HG03039 (cell line): ENCODE results near the gene C11orf52.
A peak's percentile ranks its signal among the peaks of the same experiment; 100 is the strongest.
"Not testable (repeated sequence)": the region's sequence is repeated elsewhere in the genome, so short reads cannot be mapped to it uniquely, and the experiment has no call there.

ENCODE experiments used
- ATAC-seq: cut with Tn5 transposase; IDR thresholded peaks from one replicate; pipeline ENCODE4 v1.9.1; 2021; ENCODE audit warnings: mild to moderate bottlenecking, moderate library complexity; ENCODE audit not compliant: unreplicated experiment

C11orf52 gene

GRCh38 chr11:111918390-111919256 is at the start of gene C11orf52:
Gene C11orf52 (plus strand): TSS chr11:111918913. CDS start chr11:111918973, 60 bp downstream.
- no peak for ATAC-seq

DNA sequence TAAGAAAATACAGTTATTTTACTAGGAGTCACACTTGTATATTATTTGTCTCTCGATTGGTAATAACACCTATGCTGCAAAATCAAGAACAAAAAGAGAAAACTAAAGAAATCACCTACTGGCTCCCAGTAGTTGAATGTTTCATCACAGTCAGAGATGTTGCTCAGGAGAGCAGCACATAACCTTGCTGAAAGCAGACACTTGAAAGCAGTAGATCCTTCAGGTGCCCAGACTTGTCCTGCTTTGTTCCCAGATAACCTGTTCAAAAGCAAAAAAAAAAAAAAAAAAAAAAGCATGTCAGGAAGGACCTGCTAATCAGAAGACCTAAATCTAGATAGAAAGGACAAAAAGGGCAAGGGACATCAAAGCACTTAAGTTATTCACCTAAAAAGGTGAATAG is 48.6 kb upstream of the C11orf52 start:
- ATAC-seq = no peak

DNA sequence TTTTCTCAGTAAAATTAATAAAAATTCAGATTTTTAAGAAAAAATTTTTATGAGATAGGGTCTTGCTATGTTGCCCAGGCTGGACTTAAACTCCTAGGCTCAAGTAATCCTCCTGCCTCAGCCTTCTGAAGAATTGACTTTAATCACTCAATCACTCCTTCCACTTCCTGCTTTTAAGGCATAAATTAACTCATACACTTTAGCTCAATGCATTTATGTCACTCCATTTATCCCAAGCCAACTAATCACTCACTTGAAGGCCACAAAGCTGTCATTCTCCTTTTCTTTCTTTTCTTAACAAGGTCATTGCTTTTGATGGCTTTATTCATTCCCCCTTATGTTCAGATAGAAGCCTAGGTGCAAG is 48.2 kb upstream of the C11orf52 start:
- ATAC-seq = peak; percentile 6

DNA sequence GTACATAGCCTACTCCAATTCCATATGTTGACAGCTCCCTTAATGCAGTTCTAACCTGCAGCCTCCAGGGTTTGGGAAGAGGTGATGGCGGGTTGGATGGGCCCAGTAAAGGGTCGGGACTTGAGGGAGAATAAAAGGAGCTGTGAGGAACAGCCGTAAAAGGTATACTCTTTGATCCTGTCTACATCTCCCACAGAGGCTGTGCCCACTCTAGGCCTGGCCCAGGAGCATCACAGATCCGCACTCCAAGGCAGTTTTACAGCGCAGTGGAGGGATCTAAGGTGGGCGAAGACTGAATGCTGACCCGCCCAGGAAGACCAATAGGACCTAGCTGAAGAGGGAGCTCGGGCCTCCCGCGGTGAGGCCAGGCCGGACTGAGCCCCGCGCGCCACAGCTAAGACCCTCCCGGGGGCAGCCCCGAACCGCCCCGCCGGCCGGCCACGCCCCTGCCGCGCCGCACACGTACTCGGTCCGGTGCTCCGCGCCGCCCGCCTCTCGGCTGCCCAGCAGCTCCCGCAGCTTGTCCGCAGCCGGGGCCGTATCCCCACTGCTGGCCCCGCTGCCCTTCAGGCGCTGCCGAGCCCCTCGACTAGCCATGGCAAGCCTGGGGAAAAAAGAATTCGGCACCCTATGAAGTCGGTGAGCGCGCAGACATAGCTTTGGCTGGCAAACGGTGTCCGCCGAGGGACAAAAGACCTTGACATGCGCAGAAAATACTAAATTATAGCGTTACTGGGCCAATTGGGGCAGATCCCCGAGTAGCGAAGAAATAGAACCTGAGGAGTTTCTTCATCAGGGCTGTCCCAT is 47.6 kb upstream of the C11orf52 start, which contains the start of gene ALG9:
Gene ALG9 (minus strand): TSS at position 696 of the 807 bp plus-strand sequence. CDS start 99 bp downstream, at position 597.
- peak; percentile 82 for ATAC-seq

- no peak for ATAC-seq
Observed at GRCh38 chr11:111871693-111872161, 47.0 kb upstream of the C11orf52 start.

DNA sequence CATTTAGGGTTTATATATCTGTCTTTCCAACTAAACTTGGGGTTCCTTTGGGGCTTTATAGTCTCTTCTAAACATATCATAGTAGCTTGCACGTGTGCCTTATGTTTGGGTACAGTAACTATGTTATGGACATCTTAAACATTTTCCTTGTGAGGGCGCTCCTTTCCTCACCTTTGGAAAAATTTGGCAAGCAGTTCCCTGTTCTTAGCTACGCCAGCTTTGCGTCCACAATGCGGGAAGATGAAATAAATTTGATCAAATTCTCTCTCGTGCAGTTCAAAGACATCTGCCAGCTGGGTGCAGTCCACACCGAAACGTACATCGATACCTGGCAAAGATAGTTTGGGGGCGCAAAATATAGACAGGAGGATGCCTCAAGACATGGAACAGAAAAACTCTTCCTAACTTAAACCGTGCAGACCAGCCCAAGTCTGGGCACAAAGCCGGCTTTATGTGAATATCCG is 40.3 kb upstream of the C11orf52 start:
- no peak for ATAC-seq

DNA sequence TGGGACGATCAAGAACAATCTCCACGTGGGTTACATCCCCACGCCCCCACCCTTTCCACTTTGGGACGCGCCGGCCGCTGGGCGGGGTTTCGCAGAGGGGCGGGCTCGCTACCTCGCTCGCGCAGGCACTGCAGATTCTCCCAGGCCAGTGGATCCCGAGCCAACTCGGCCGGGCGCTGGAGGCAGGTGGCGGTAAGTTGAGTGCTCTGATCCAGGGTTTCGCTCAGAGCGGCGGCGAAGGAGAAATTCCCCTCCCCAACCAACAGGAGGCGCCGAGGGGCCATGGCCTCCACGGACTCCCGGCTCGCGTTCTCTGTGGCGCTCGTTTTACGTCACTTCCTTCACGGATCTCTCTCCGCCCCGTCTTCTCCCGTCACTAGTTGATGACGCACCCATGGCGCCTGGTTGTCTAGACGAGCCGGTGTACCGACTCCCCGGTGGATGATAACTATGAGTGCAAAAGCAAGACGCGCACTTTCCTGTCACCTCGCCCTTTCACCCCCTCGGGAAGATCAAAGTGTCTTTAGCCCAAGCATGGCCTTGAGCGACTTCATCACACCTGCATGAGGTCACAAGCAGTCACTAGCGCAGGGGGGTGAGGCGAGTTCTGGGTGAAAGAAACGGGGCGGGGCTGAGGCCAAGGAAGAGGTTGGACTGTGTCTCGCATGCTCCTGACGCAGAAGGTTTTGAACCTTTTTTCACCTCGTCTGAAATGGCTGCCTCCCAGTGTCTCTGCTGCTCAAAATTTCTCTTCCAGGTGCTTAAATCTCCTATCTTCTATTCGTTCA is 39.7 kb upstream of the C11orf52 start, which contains the start of the genes CFAP68 and FDXACB1:
Gene CFAP68 (plus strand): TSS at position 693 of the 788 bp plus-strand sequence. CDS start 20 bp downstream, at position 713.
Gene FDXACB1 (minus strand): TSS at position 317 of the 788 bp plus-strand sequence. CDS start 33 bp downstream, at position 284.
- peak; percentile 89 for ATAC-seq

DNA sequence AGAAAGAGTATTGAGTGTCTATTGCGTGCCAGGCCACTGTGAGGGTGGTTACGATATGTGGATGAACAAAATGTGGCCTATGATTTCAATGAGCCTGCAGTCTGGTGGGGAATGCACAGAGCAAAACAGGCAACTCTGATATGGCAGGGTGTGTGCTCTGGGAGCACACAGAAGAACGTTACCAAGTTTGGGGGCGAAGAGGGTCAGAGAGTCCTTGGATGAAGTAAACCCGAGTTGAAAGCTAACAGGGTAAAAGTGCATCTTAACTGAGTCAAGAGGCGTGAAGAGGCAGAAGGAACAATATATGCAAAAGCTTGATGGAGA is 39.1 kb upstream of the C11orf52 start:
- ATAC-seq = peak; percentile 1

DNA sequence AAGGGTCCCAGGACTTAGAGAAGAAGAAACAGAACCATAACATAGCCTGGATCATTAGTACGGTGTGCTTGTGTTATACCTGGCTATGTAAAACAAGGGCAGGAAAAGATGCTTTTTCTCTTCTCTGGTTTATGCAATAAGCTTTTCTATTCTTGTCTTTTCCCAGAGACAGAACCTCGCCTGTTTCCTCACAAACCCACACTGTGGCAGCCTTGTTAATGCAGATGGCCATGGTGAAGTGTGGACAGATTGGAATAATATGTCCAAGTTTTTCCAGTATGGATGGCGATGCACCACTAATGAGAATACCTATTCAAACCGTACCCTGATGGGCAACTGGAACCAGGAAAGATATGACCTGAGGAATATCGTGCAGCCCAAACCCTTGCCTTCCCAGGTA is 36.5 kb upstream of the C11orf52 start:
- ATAC-seq = no peak

- ATAC-seq = not testable (repeated sequence)
Observed at GRCh38 chr11:111885053-111885452, 33.7 kb upstream of the C11orf52 start.

DNA sequence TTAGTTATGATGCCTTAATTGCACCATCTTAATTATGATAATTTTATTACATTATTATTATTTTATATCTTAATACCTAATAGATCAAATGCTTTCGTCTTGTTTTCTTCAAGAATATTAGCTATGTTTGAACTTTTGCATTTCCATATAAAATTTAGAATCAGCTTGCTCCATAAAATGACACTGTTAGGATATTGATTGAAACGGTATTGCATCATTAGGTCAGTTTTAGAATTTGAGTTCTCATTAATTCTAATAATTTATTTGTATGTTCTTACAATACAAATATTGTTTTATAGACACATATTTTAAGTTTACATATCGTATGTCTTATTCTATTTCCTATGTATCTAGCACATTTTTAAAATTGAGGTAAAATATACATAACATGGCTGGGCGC is 32.7 kb upstream of the C11orf52 start:
- ATAC-seq = no peak

- no peak for ATAC-seq
Observed at GRCh38 chr11:111886844-111887243, 31.9 kb upstream of the C11orf52 start.

DNA sequence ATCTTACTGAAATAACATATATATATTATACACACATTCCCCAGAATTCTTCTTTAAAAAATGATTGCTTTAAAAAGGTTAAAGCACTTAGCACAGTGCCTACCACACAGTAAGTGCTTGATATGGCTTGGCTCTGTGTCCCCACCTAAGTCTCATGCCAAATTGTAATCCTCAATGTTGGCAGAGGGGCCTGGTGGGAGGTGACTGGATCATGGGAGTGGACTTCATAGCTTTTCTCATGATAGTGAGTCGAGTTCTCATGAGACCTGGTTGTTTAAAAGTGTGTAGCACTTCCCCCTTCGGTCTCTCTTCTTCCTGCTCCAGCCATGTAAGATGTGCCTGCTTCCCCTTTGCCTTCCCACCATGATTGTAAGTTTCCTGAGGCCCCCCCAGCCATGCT is 13.3 kb upstream of the C11orf52 start:
- ATAC-seq = no peak

GRCh38 chr11:111906680-111907079 is 12.0 kb upstream of the C11orf52 start:
- ATAC-seq = no peak

DNA sequence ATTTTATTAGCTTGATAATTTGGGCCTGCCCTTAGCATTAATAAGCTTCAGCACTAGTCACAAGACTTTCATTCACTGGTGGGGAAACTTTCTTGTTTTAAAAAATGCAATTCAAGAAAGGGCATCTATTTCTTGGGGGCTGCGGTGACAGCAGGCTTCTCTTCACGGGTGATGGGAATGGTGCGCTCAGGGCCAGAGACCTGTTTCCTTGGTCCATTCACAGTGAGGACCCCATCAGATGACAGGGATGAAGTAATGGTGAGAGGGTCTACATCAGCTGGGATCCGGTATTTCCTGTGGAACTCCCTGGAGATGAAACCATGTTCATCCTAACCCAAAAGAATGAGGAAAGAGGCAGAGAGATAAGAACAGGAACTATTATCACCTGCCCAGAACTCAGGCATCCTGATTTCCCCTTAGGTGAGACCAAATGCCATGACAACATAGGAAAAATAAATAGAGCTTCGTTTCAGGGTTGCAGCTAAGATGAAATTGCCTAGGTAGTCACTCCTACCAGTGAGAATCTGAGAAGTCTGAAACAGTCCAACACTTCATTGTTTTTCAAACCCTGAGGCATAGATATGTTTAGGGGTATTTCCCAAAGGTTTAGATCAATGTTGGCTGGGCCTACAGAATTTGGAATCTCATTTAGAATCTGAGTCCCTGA is 9.9 kb upstream of the C11orf52 start:
- no peak for ATAC-seq

DNA sequence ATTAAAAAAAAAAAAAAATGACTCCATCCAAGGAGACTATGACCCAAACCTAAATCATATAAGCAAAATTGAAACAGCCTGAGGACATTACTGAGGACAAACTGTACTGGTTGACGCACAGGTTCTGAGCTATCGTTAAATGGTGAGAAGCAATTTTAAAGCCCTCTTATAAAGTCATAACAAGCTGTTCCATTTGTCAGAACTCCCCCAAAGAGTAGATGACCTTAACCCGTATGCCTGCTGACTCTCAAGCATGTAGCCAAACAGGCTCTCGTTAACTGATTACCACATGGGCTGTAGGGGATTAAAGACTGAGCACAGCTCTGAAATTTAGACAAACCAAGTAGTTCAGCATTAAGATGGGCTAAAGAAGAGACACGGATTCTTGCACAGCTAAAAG is 9.3 kb upstream of the C11orf52 start:
- no peak for ATAC-seq

- ATAC-seq = no peak
Observed at GRCh38 chr11:111910676-111911562, 7.8 kb upstream of the C11orf52 start.

GRCh38 chr11:111911563-111912401 is 6.9 kb upstream of the C11orf52 start, which contains the start of gene CRYAB:
Gene CRYAB (minus strand): TSS chr11:111911770. CDS start chr11:111911724, 46 bp downstream.
- ATAC-seq = no peak
